NB4 (cell line): Measurements from ENCODE around the gene GMDS.

Experiments used
- DNase-seq: peaks from one replicate; pipeline ENCODE4 v3.0.0; 2010; ENCODE audit warnings: low read depth
- H3K4me3 ChIP-seq: one replicate; pipeline ENCODE4 v1.5.1; 2011; ENCODE audit warnings: mild to moderate bottlenecking, low read depth, low read length, moderate library complexity
- MYC ChIP-seq: IDR thresholded peaks from 2 replicates; pipeline ENCODE4 v1.6.1; 2011; ENCODE audit warnings: low read depth, low read length
- POLR2A ChIP-seq: IDR thresholded peaks from 2 replicates; pipeline ENCODE4 v1.6.1; 2011; ENCODE audit warnings: mild to moderate bottlenecking; ENCODE audit not compliant: insufficient read length; ENCODE audit errors: extremely low read depth
- TF ChIP-seq, protein P1 (sequence below): IDR thresholded peaks from 2 replicates; pipeline ENCODE4 v1.6.1; 2011; ENCODE audit warnings: low read depth, low read length
- TF ChIP-seq, protein P2 (sequence below): IDR thresholded peaks from one replicate; pipeline ENCODE4 v1.5.1; 2012; ENCODE audit warnings: low read depth, low read length

Gene GMDS

DNA sequence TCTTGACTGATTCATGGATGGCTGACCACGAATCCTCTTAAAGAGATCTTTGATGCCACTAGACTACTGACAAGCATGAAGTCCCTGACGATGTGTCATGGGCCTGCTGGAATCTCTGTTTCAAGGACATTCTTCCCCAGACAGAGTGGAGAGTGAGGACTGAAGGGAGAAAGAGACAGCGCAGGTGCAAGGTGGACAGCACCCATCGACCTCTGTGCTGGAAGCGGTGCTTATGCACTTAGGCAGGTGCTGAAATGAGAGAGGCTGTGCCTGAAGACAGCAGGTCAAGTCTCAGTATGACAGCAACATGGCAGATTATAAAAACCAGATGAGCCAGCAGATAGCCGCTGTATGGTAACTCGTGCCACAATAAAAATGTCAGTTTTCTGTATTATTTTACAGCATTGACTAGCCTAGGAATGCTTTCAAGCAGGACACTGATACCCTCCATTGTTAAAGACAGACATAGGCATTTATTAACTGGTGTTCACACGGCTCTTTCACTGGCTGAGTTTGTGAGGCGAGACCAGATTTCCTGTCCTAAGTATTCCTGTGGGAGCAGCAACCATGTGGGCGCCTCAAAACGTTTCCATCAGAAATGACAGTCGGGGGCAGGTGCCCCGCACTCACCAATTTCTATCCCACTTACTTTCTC lies 588.2 kb downstream of the GMDS start:
- TF ChIP-seq POLR2A (no peak), MYC (no peak)
- TF ChIP-seq, protein P1, sequence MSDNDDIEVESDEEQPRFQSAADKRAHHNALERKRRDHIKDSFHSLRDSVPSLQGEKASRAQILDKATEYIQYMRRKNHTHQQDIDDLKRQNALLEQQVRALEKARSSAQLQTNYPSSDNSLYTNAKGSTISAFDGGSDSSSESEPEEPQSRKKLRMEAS, result no peak
- TF ChIP-seq, protein P2, sequence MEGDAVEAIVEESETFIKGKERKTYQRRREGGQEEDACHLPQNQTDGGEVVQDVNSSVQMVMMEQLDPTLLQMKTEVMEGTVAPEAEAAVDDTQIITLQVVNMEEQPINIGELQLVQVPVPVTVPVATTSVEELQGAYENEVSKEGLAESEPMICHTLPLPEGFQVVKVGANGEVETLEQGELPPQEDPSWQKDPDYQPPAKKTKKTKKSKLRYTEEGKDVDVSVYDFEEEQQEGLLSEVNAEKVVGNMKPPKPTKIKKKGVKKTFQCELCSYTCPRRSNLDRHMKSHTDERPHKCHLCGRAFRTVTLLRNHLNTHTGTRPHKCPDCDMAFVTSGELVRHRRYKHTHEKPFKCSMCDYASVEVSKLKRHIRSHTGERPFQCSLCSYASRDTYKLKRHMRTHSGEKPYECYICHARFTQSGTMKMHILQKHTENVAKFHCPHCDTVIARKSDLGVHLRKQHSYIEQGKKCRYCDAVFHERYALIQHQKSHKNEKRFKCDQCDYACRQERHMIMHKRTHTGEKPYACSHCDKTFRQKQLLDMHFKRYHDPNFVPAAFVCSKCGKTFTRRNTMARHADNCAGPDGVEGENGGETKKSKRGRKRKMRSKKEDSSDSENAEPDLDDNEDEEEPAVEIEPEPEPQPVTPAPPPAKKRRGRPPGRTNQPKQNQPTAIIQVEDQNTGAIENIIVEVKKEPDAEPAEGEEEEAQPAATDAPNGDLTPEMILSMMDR, result no peak

GRCh38 chr6:1654054-1654453 lies 591.4 kb downstream of the GMDS start:
- no peak for DNase-seq
- H3K4me3 ChIP-seq, result no peak overlapping the region
- TF ChIP-seq, protein P2, result no peak
- no peak for TF ChIP-seq MYC
- TF ChIP-seq, protein P1, result no peak
- TF ChIP-seq POLR2A, result no peak

More for the DNA sequence above, 588.2 kb downstream of the GMDS start:
- no peak overlapping the region for H3K4me3 ChIP-seq
- no peak for DNase-seq

DNA sequence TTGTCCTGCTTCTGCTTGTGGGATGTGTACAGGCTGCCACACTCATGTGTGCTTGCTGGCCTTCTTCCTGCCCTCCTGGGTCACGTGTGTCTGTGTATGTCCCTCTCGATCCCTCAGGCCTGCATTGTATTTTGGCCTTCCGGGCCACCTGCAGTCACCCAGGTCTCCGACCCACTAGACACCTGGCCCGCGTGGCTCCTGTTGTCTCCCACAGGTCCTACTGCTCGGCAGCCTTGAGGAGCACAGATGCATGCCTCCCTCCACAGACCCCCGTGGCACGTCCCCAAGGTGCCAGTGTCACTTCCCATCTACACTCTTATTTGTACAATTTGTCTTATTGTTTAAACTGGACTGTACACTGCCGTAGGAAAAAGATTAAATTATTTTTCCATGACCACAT lies 592.6 kb downstream of the GMDS start:
- no peak for TF ChIP-seq POLR2A
- TF ChIP-seq, protein P1, result no peak
- TF ChIP-seq, protein P2, result no peak
- TF ChIP-seq MYC, result no peak
- DNase-seq, result no peak
- H3K4me3 ChIP-seq, result no peak overlapping the region

DNA sequence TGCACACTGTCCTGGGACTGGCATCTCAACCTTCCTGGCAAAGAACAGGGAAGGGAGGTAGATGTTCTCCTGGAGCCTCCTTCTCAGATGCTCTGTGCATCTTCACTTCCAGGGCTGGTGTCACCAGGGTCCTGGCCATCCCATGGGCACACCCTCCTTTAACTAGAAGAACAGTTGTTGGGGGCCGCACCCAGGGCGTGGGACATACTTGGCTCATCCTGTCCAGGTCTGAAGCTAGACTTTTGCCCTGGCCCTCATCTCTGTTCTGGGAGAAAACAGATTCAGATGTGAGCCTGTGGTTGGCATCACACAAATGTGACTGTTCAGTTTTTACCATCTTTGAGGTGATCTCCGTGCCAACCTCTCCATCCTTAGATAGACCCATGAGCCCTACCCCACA lies 594.0 kb downstream of the GMDS start:
- no peak for TF ChIP-seq POLR2A
- TF ChIP-seq MYC, result no peak
- TF ChIP-seq, protein P1, result no peak
- TF ChIP-seq, protein P2, result no peak
- DNase-seq, result no peak
- H3K4me3 ChIP-seq, result no peak overlapping the region

DNA sequence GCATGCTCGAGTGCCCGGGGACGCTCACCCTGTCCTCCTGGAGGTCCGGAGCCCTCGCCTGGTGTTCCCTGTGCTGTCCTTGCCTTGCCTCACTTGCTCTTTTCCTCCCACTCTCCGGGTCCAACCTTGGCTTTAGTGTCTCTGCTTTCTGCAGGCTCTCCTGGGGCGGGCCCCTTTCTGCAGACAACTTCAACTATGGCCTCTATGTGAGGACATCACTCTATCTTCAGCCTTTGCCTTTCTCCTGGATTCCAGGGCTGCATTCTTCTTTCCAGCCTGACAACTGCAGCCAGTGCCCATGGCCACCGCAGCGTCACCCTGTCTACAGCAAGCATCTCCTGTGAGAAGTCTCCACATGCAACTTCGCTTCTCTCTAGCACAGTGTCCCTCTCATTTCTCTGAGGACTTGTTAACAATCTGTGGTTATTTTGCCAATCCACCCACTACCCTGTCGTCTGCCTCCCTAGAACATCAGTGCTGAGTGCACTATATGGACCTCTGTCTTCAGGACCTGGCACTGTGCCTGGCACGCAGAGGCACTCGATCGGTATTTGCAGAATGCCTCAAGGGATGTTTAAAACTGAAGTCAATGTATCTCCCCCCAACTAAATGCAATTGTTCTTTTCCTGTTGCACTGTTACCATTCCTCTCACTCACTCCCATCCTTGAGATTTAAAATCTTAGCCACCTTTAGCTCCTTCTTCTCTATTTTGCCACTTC lies 599.8 kb downstream of the GMDS start:
- TF ChIP-seq, protein P1, result no peak
- TF ChIP-seq POLR2A (no peak), MYC (no peak)
- TF ChIP-seq, protein P2, result no peak
- DNase-seq, result no peak
- H3K4me3 ChIP-seq, result no peak overlapping the region
